ENCODE measurements around the gene CSH1.
"Not testable (repeated sequence)": the region's sequence is repeated elsewhere in the genome, so short reads cannot be mapped to it uniquely, and the experiment has no call there.

GRCh38 chr17:63917206-63917605 is 20.8 kb upstream of the CSH1 start:
- not testable (repeated sequence) for TF ChIP-seq SUZ12 (IDR thresholded peaks at IDR 0.05; ENCODE audit: extremely low read depth, insufficient read depth, insufficient read length); YY1 (IDR thresholded peaks at IDR 0.05; ENCODE audit: insufficient read depth, insufficient read length); ZNF274 (IDR thresholded peaks at IDR 0.05; ENCODE audit: low read depth, low read length)
